AG10803 (cell line): ENCODE measurements around the gene DYNC1I1.

Source experiments
- DNase-seq: peaks from one replicate; pipeline ENCODE4 v3.0.0; 2010; ENCODE audit warnings: low read depth
- H3K4me3 ChIP-seq: 2 replicates; pipeline ENCODE4 v1.5.1; 2011; ENCODE audit warnings: mild to moderate bottlenecking, low read length, control low read depth
- TF ChIP-seq, protein P1 (sequence below): conservative IDR thresholded peaks from 2 replicates; pipeline ENCODE4 v1.5.1; 2011; ENCODE audit warnings: mild to moderate bottlenecking, low read length, control low read depth, inconsistent platforms

Gene DYNC1I1

DNA sequence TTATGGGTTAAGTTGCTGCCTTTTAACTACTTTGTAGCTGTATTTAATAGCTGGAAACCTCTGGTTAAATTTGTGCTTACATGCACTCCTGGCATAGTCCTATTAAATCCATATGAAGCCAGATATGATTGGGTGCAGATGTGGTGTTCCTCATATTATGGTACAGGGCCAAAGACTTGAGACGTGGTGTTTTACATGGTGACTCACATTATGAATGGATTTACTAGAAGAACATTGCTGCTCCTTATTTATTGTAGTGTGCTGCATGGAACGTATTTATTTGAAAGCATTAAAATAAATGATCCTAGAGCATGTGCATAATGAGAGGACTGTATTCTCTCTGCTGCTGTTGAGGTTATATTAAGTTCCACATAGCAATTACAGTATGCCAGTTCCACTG, 325.5 kb downstream of the DYNC1I1 start:
- peak; percentile 62 for DNase-seq
- TF ChIP-seq, protein P1, sequence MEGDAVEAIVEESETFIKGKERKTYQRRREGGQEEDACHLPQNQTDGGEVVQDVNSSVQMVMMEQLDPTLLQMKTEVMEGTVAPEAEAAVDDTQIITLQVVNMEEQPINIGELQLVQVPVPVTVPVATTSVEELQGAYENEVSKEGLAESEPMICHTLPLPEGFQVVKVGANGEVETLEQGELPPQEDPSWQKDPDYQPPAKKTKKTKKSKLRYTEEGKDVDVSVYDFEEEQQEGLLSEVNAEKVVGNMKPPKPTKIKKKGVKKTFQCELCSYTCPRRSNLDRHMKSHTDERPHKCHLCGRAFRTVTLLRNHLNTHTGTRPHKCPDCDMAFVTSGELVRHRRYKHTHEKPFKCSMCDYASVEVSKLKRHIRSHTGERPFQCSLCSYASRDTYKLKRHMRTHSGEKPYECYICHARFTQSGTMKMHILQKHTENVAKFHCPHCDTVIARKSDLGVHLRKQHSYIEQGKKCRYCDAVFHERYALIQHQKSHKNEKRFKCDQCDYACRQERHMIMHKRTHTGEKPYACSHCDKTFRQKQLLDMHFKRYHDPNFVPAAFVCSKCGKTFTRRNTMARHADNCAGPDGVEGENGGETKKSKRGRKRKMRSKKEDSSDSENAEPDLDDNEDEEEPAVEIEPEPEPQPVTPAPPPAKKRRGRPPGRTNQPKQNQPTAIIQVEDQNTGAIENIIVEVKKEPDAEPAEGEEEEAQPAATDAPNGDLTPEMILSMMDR = no peak
- no peak overlapping the region for H3K4me3 ChIP-seq

DNA sequence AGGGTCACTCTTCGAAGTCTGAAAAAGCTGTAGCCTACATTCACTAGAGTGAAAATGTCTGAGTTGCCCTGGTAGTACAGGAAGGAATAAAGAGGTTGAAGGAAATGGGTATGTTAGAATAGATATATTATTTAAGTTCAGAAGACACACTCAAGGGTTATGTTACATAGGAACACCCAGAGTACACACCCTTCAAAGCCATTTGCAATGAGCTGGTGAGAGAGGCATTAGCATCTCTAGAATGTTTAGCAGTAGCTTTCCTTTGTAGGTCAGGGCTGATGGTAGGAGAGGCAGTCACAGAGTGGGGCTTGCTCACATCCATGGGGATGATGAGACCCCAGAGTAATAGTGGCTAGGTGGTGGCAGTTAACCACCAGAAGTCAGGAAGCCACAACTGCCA, 328.4 kb downstream of the DYNC1I1 start:
- TF ChIP-seq, protein P1 = no peak

DNA sequence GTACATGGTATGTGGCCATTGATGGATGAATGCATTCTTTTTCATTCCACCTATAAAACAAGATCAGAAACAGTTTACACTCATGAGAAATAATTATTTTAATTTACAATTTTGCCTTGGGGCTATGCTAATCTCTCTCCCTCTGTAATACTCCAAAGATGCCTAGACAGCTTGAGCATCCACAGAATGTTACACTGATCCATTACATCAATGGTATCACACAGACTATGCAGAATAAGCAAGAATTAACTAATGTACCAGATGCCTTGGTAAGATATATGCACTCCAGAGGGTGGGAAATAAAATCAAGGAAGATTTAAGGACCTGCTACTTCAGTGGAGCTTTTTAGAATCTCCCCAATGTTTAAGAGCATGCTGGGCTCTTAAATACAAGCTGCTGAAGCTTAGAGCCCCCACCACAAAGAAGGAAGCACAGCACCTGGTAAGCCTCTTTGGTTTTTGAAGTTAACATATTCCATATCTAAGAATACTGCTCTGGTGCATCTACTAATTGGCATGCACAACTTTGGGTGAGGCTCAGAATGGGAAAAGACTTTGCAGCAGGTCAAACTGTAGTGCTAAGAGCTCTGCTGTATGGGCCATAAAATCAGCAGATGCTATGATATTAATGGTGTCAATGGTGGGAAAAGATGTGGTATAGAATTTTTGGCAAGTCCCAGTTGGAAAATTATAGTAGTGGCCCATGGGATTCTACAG, 329.9 kb downstream of the DYNC1I1 start:
- H3K4me3 ChIP-seq = no peak overlapping the region
- TF ChIP-seq, protein P1 = no peak
- DNase-seq = no peak

More for the DNA sequence above, 328.4 kb downstream of the DYNC1I1 start:
- H3K4me3 ChIP-seq = no peak overlapping the region
- DNase-seq = no peak

DNA sequence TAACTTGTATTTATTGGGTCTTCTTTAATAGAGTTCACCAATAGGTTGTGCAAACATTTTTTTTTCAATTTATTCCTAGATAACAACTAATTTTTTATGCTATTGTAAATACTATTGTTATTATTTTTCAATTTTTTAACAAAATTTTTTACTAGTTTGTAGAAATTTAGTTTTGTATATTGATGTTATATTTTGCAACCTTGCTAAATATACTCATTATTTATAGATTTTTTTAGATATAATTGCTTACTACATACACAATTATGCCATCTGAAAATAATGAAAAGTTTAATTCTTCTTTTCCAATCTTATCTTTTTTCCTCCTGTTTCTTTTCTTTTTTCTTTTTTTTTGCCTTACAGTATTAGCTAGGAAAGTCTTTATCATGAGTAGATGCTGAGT, 332.6 kb downstream of the DYNC1I1 start:
- TF ChIP-seq, protein P1 = no peak
- DNase-seq = no peak
- H3K4me3 ChIP-seq = no peak overlapping the region

DNA sequence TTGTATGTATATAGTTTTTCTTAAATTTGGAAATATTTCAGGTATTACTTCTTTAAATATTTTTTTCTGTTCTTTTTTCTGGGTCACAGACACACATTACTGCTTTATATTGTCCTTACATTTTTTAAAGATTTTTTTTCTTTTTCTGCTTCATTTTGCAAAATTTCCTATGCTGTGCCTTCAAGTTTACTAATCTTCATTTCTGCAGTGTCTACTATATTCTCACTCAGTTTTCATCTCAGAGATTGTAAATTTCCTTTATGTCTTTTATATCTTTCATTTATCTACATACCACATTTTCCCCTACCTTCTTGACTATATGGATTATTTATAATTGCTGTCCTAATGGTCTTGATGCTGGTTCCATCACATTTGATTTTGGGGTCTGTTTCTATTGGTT, 339.1 kb downstream of the DYNC1I1 start:
- no peak for DNase-seq
- no peak overlapping the region for H3K4me3 ChIP-seq
- TF ChIP-seq, protein P1 = no peak

DNA sequence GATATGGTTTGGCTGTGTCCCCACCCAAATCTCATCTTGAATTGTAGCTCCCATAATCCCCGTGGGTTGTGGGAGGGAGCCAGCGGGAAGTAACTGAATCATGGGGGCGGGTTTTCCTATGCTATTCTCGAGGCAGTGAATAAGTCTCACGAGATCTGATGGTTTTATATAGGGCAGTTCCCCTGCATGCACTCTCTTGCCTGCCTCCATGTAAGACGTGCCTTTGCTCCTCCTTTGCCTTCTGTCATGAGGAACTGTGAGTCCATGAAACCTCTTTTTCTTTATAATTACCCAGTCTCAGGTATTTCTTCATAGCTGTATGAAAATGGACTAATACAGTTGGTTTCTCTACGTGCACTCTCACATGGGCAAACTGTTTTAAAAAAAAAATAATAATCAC, 341.8 kb downstream of the DYNC1I1 start:
- no peak overlapping the region for H3K4me3 ChIP-seq
- DNase-seq = no peak
- TF ChIP-seq, protein P1 = no peak

DNA sequence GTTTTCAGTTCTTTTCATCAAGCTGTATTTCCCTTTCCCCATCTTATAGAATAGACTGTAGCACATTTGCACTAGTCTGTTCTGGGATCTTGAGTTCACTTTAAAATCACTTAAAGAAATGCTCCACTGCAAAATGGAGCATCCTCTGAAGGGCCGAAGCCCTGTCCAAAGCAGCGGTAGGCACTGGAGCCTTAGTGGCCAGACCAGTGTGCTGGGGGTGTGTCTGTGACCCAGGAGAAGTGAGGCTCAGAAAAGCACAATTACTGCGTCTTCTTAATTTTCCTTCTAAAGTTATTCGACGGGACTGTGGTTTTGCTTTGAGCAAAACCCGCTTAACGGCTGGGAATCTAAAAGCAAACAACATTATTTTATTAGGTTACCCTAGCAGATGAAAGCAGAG, 343.8 kb downstream of the DYNC1I1 start:
- no peak overlapping the region for H3K4me3 ChIP-seq
- TF ChIP-seq, protein P1 = no peak
- no peak for DNase-seq
